HG02642 (cell line): ENCODE results near the gene PDRG1.
"Not testable (repeated sequence)": the region's sequence is repeated elsewhere in the genome, so short reads cannot be mapped to it uniquely, and the experiment has no call there.

Source experiments
- ATAC-seq: cut with Tn5 transposase; IDR thresholded peaks from one replicate; pipeline ENCODE4 v1.9.1; 2021; ENCODE audit warnings: mild to moderate bottlenecking; ENCODE audit not compliant: unreplicated experiment, poor library complexity

PDRG1 gene

GRCh38 chr20:31929631-31930030, 22.2 kb downstream of the PDRG1 start:
- ATAC-seq = not testable (repeated sequence)

- ATAC-seq = no peak
Observed at GRCh38 chr20:31927627-31928159, 24.2 kb downstream of the PDRG1 start.

GRCh38 chr20:31926493-31926892, 25.4 kb downstream of the PDRG1 start:
- ATAC-seq = no peak

- no peak for ATAC-seq
Observed at GRCh38 chr20:31925631-31926030, 26.2 kb downstream of the PDRG1 start.

- no peak for ATAC-seq
Observed at GRCh38 chr20:31924561-31924960, 27.3 kb downstream of the PDRG1 start.

GRCh38 chr20:31923388-31924331, 28.2 kb downstream of the PDRG1 start:
- ATAC-seq = no peak

- no peak for ATAC-seq
Observed at GRCh38 chr20:31922588-31922987, 29.3 kb downstream of the PDRG1 start.

GRCh38 chr20:31922181-31922580, 29.7 kb downstream of the PDRG1 start:
- no peak for ATAC-seq

- ATAC-seq = not testable (repeated sequence)
Observed at GRCh38 chr20:31921480-31921879, 30.4 kb downstream of the PDRG1 start.

- no peak for ATAC-seq
Observed at GRCh38 chr20:31920275-31920855, 31.5 kb downstream of the PDRG1 start.

GRCh38 chr20:31919410-31920155, 32.3 kb downstream of the PDRG1 start:
- ATAC-seq = no peak

- no peak for ATAC-seq
Observed at GRCh38 chr20:31918466-31919105, 33.3 kb downstream of the PDRG1 start.

- not testable (repeated sequence) for ATAC-seq
Observed at GRCh38 chr20:31917962-31918412, 33.9 kb downstream of the PDRG1 start.

- no peak for ATAC-seq
Observed at GRCh38 chr20:31916708-31917107, 35.1 kb downstream of the PDRG1 start.

- ATAC-seq = no peak
Observed at GRCh38 chr20:31915491-31916280, 36.2 kb downstream of the PDRG1 start.

GRCh38 chr20:31914170-31914569, 37.7 kb downstream of the PDRG1 start:
- no peak for ATAC-seq

- ATAC-seq = no peak
Observed at GRCh38 chr20:31913431-31914157, 38.3 kb downstream of the PDRG1 start.

- ATAC-seq = no peak
Observed at GRCh38 chr20:31910071-31910803, 41.6 kb downstream of the PDRG1 start.
